GM21529 (cell line): Measurements from ENCODE around the gene KAT2B.
"Not testable (repeated sequence)": the region's sequence is repeated elsewhere in the genome, so short reads cannot be mapped to it uniquely, and the experiment has no call there.

Experiments used
- ATAC-seq: cut with Tn5 transposase; IDR thresholded peaks from one replicate; pipeline ENCODE4 v1.9.1; 2021; ENCODE audit not compliant: unreplicated experiment

KAT2B gene

GRCh38 chr3:20041197-20041780 lies 1.0 kb downstream of the KAT2B start:
- peak; percentile 50 for ATAC-seq

GRCh38 chr3:20042331-20042730 lies 2.1 kb downstream of the KAT2B start:
- no peak for ATAC-seq

- peak; percentile 27 for ATAC-seq
Observed at GRCh38 chr3:20043396-20043795, 3.1 kb downstream of the KAT2B start.

GRCh38 chr3:20043825-20044224 lies 3.6 kb downstream of the KAT2B start:
- ATAC-seq, result no peak

- ATAC-seq, result not testable (repeated sequence)
Observed at GRCh38 chr3:20045141-20045540, 4.9 kb downstream of the KAT2B start.

GRCh38 chr3:20046556-20046955 lies 6.3 kb downstream of the KAT2B start:
- no peak for ATAC-seq

- ATAC-seq, result no peak
Observed at GRCh38 chr3:20047341-20047779, 7.1 kb downstream of the KAT2B start.

DNA sequence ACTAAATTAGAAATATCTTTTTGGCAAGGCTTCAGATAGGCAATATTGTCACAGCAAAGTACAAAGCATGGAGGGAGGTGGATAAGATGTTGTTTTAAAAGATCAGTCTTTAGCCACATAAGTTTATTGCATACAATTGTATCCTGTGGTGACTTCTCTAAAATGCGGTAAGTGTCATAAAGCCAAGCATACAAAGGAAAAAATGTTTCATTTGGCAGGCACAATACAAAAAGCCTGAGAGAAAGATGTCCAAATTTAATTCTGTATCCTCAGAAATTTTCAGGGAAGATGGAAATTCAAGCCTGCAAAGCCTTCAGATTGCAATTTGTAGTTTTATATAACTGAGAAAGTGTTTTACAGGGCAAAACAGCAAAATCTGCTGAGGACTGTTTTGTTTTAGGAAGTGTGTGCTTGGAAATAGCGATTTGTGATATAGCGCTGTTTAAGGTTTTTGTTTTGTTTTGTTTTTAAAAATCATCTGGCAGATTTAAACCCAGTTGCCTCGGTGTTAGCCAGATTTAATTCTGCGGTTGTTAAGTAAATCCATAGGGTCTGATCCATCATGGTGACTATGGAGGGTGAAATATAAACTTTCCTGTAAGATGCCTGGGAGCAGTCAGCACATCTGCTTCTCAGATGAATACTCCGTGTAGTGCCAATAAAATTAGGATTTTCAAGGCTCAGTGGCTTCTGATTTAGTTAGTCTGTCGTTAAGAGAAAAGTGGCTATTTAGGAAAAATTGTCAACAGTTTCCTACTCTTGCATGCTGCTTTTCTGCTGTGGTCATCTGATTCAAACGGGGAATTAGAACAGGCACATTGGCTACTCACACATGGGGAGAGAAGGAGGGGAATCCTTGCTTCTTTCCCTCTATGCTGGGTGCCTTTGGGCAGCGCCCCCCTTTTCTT lies 8.0 kb downstream of the KAT2B start:
- no peak for ATAC-seq

- no peak for ATAC-seq
Observed at GRCh38 chr3:20051123-20051806, 11.0 kb downstream of the KAT2B start.

DNA sequence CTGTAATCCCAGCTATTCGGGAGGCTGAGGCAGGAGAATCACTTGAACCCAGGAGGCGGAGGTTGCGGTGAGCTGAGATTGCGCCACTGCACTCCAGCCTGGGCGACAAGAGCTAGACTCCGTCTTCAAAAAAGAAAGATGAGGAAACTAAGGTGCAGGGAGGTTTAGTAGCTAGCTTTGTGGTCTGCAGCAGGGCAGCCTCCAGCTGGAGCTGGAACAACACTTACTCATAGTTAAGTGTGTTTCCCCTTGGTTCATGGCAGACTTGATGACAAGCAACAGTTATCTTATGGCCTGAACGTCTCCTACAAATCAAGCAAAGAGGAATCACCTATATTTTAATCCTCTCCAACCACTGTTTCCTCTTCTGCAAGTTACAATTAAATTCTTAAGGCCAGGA lies 12.6 kb downstream of the KAT2B start:
- no peak for ATAC-seq

- ATAC-seq, result peak; percentile 82
Observed at GRCh38 chr3:20054549-20054987, 14.3 kb downstream of the KAT2B start.

GRCh38 chr3:20055020-20055775 lies 15.0 kb downstream of the KAT2B start:
- peak; percentile 9 for ATAC-seq

GRCh38 chr3:20055842-20056241 lies 15.6 kb downstream of the KAT2B start:
- no peak for ATAC-seq

- ATAC-seq, result peak; percentile 42
Observed at GRCh38 chr3:20056725-20057611, 16.7 kb downstream of the KAT2B start.

DNA sequence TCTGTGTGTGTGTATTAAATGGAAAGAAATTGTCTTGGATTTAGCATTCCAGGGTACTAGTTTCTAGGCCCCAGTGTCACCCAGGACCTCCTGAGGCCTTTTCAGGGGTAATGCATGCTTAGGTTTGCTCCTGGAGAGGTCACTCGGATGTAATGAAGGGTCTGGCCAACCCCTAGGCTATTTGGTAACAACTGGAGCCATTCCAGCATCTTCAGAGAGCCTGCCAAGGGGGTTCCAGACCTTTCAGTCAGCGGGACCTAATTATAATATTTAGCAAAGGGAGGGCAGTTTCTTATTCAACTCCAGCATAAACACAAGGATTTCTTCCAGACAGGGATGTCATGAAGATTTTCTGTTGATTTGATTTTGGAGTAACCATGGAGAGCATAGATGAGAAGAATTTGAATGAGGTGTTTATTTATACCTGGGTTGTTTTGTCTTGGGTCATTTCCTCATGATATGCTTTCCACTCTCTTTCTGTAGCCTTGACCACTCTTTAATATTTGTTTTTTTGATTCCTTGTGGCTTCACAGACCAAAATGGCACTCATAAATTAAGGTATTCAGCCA lies 17.4 kb downstream of the KAT2B start:
- ATAC-seq, result no peak

GRCh38 chr3:20059929-20060328 lies 19.7 kb downstream of the KAT2B start:
- no peak for ATAC-seq

DNA sequence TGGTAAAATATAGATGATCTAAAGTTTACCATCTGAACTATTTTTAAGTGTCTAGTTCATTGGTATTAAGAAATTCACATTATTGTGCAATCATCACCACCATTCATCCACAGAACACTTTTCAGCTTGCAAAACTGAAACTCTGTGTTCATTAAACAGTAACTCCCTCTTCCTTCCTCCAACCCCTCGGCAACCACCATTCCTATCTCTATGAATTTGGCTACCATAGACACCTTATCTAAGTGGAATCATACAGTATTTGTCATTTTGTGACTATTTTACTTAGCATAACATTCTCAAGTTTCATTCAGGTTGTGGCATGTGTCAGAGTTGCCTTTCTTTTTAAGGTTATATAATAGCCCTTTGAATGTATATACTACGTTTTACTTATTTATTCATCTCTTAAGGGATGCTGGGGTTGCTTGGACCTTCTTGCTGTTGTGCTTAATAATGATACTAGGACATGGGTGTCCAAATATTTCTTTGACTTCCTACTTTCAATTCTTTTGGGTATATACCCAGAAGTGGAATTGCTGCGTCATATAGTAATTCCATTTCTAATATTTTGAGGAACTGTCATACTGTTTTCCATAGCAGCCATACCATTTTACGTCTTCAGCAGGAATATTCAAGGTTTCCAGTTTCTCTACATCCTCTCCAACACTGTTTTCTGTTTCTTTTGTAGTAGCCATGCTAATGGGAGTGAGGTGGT lies 20.9 kb downstream of the KAT2B start:
- ATAC-seq, result peak; percentile 51

- ATAC-seq, result no peak
Observed at GRCh38 chr3:20062996-20063395, 22.8 kb downstream of the KAT2B start.

DNA sequence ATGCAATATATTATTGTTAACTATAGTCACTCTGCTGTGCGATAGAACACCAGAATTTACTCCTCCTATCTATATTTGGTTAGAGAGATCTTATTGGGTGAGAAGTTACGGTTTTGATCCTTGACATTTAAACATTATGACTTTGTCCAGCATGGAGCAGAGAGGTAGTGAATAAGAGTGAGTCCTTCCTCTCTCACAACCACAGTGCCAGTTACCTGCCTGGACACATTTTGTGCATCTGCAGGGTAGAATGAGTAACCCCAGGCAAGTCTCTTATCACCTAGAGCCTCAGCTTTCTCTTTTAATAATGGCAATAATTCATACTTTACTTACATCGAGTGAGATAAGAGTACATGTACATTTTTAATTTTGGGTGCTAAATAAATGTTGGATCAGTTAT lies 24.1 kb downstream of the KAT2B start:
- no peak for ATAC-seq
